ENCODE measurements around the gene MKRN2.

- TF ChIP-seq CTCF (IDR thresholded peaks at IDR 0.05 in 4 of 5, conservative IDR thresholded peaks at IDR 0.05 in 1 of 5) (no peak), POLR2A (IDR thresholded peaks at IDR 0.05) (no peak)
Observed at GRCh38 chr3:12574661-12575060, 17.8 kb downstream of the MKRN2 start.
